ENCODE measurements around the gene ABCG2.

ABCG2 gene

DNA sequence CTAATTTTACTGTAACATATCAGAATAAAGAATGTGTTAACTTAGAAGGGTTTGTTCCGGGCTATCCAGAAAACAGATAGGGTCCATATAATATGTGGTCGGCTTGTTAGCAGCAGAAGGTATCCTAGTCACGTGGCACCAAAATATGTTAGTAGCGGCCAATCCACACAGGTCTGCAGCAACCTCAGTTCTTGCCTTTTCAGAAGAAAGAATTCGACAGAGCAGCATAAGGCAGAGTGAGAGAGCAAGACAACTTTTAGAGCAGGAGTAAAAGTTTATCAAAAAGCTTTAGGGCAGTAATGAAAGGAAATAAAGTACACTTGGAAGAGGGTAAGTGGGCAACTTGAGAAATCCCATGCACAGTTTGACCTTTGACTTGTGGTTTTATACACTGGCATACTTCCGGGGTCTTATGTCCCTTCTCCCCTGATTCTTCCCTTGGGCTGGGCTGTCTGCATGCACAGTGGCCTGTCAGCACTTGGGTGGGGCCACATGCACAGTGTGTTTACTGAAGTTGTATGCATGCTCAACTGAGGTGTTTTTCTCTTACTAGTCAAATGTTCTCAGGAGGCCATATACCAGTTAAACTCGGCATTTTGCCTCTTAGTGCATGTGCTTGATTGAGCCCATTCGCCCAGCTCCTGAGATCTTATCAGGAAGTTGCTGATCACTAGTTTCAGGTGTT, 37.0 kb upstream of the ABCG2 start:
- H3K27me3 ChIP-seq (ENCODE audit: low read depth, low read length): no peaks in the 10 kb centered on the region

DNA sequence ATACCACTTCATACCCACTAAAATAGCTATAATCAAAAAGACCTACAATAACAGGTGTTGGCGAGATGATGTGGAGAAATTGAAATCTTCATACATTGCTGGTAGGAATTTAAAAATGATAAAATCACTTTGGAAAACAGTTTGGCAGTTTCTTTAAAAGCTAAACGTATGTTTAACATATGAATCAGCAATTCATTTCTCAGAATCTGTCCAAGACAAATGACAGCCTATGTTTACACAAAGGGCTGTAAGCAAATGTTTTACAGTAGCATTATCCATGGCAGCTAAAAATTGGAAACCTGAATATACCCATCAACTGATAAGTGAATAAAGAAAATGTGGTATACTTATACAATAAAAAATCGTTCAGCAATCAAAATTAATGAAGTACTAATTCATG, 33.0 kb upstream of the ABCG2 start:
- TF ChIP-seq, protein P1, sequence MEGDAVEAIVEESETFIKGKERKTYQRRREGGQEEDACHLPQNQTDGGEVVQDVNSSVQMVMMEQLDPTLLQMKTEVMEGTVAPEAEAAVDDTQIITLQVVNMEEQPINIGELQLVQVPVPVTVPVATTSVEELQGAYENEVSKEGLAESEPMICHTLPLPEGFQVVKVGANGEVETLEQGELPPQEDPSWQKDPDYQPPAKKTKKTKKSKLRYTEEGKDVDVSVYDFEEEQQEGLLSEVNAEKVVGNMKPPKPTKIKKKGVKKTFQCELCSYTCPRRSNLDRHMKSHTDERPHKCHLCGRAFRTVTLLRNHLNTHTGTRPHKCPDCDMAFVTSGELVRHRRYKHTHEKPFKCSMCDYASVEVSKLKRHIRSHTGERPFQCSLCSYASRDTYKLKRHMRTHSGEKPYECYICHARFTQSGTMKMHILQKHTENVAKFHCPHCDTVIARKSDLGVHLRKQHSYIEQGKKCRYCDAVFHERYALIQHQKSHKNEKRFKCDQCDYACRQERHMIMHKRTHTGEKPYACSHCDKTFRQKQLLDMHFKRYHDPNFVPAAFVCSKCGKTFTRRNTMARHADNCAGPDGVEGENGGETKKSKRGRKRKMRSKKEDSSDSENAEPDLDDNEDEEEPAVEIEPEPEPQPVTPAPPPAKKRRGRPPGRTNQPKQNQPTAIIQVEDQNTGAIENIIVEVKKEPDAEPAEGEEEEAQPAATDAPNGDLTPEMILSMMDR (IDR thresholded peaks at IDR 0.05; ENCODE audit: low read depth, low read length): no peak
- TF ChIP-seq EZH2phosphoT487 (IDR thresholded peaks at IDR 0.05; ENCODE audit: low read depth): no peak
- Histone ChIP-seq H3K4me2 (ENCODE audit: low read length) (no peak overlapping the region), H3K9ac (ENCODE audit: low read length) (no peak overlapping the region), H4K20me1 (ENCODE audit: insufficient read depth, low read length) (no peaks in the 10 kb centered on the region), H3K27ac (ENCODE audit: low read length) (no peak overlapping the region), H3K9me3 (ENCODE audit: insufficient read depth, low read length) (no peaks in the 10 kb centered on the region), H3K36me3 (replicated peaks; ENCODE audit: low read depth, low read length) (no peaks in the 10 kb centered on the region), H3K4me3 (ENCODE audit: low read length) (no peak overlapping the region), H2AFZ (ENCODE audit: low read depth, low read length) (no peak overlapping the region), H3K4me1 (ENCODE audit: low read length) (no peaks in the 10 kb centered on the region), H3K27me3 (ENCODE audit: low read depth, low read length) (no peaks in the 10 kb centered on the region), H3K79me2 (ENCODE audit: low read length) (no peaks in the 10 kb centered on the region)

More for the DNA sequence above, 37.0 kb upstream of the ABCG2 start:
- H2AFZ ChIP-seq (ENCODE audit: low read depth, low read length): no peak overlapping the region
- no peaks in the 10 kb centered on the region for H3K4me1 ChIP-seq (ENCODE audit: low read length)
- H3K4me2 ChIP-seq (ENCODE audit: low read length): no peak overlapping the region
- no peaks in the 10 kb centered on the region for H4K20me1 ChIP-seq (ENCODE audit: insufficient read depth, low read length)
- H3K9ac ChIP-seq (ENCODE audit: low read length): no peak overlapping the region
- TF ChIP-seq, protein P1 (IDR thresholded peaks at IDR 0.05; ENCODE audit: low read depth, low read length): no peak
- no peak for TF ChIP-seq EZH2phosphoT487 (IDR thresholded peaks at IDR 0.05; ENCODE audit: low read depth)
- no peaks in the 10 kb centered on the region for H3K9me3 ChIP-seq (ENCODE audit: insufficient read depth, low read length)
- H3K79me2 ChIP-seq (ENCODE audit: low read length): no peaks in the 10 kb centered on the region
- no peak overlapping the region for H3K27ac ChIP-seq (ENCODE audit: low read length)
- no peak overlapping the region for H3K4me3 ChIP-seq (ENCODE audit: low read length)
- no peaks in the 10 kb centered on the region for H3K36me3 ChIP-seq (replicated peaks; ENCODE audit: low read depth, low read length)

DNA sequence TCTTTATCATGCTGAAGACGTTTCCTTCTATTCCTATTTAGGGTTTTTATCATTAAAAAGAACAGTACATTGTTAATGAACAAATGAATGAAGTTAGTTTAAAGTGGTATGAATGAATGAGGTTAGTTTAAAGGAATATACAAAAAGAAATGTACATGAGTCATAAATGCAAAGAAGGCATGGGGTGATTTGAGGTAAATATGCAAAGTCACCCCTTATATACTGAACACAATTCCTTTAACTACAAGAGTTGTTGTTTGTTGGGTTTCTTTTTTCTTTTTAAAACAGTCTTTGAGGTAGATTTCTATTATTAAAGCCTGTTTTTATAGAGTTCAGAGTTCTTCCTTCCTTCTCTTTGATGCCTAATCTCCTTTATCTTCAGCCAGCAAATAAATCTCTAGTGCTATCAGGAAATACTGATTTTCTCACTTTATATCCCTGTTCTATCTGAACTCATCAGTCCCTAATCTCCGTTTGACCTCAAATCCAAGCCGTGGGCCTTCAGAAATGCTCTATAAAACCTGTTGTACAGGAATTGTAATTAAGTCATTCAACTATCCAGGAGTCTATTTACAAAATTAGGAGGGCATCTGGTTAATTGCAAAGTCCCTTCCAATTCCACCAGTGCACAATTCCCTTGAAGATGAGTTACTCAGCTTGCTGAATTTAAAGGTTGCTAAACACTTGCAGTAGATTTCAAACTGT, 31.6 kb upstream of the ABCG2 start:
- H4K20me1 ChIP-seq (ENCODE audit: insufficient read depth, low read length): no peaks in the 10 kb centered on the region
- H3K79me2 ChIP-seq (ENCODE audit: low read length): no peaks in the 10 kb centered on the region
- TF ChIP-seq, protein P1 (IDR thresholded peaks at IDR 0.05; ENCODE audit: low read depth, low read length): no peak
- TF ChIP-seq EZH2phosphoT487 (IDR thresholded peaks at IDR 0.05; ENCODE audit: low read depth): no peak
- H3K27me3 ChIP-seq (ENCODE audit: low read depth, low read length): peaks cover 4% of the 10 kb centered on the region; the same call in 1 of the 2 replicates
- no peak overlapping the region for H3K4me3 ChIP-seq (ENCODE audit: low read length)
- no peak overlapping the region for H3K9ac ChIP-seq (ENCODE audit: low read length)
- no peak overlapping the region for H3K4me2 ChIP-seq (ENCODE audit: low read length)
- H3K4me1 ChIP-seq (ENCODE audit: low read length): no peaks in the 10 kb centered on the region
- no peak overlapping the region for H2AFZ ChIP-seq (ENCODE audit: low read depth, low read length)
- no peaks in the 10 kb centered on the region for H3K9me3 ChIP-seq (ENCODE audit: insufficient read depth, low read length)
- no peaks in the 10 kb centered on the region for H3K36me3 ChIP-seq (replicated peaks; ENCODE audit: low read depth, low read length)
- H3K27ac ChIP-seq (ENCODE audit: low read length): no peak overlapping the region

DNA sequence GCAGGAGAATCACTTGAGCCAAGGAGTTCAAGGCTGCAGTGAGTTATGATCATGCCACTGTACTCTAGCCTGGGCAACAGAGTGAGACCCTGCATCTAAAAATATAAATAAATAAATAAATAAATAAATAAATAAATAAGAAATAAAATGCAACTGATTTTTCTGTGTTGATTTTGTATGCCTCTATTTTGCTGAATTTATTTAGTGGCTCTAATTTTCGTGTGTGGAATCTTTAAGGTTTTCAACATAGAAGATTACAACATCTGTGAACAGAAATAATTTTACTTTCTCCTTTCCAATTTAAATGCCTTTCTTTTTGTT, 30.9 kb upstream of the ABCG2 start:
- Histone ChIP-seq H3K4me3 (ENCODE audit: low read length) (no peak overlapping the region), H3K27ac (ENCODE audit: low read length) (no peak overlapping the region), H3K9me3 (ENCODE audit: insufficient read depth, low read length) (no peaks in the 10 kb centered on the region), H4K20me1 (ENCODE audit: insufficient read depth, low read length) (no peaks in the 10 kb centered on the region), H3K4me1 (ENCODE audit: low read length) (no peaks in the 10 kb centered on the region), H3K4me2 (ENCODE audit: low read length) (no peak overlapping the region), H3K9ac (ENCODE audit: low read length) (no peak overlapping the region), H2AFZ (ENCODE audit: low read depth, low read length) (no peak overlapping the region), H3K79me2 (ENCODE audit: low read length) (no peaks in the 10 kb centered on the region), H3K36me3 (replicated peaks; ENCODE audit: low read depth, low read length) (no peaks in the 10 kb centered on the region), H3K27me3 (ENCODE audit: low read depth, low read length) (peaks cover 11% of the 10 kb centered on the region; the same call in 1 of the 2 replicates)
- no peak for TF ChIP-seq EZH2phosphoT487 (IDR thresholded peaks at IDR 0.05; ENCODE audit: low read depth)
- TF ChIP-seq, protein P1 (IDR thresholded peaks at IDR 0.05; ENCODE audit: low read depth, low read length): no peak

Measured in OCI-LY3 (cell line).